ENCODE data around the gene GMPS. TPM values are rescaled to one million over a fixed set of nuclear protein-coding genes. Genes with fewer than 3 reads are reported as not detected.

The GMPS gene
- total and polyA plus RNA-seq, 2 donors (not counting 3 experiments of a cell fraction or from before 2014, with no cell fraction given), result 18.7 to 67.5 TPM

- peaks cover 0 to 16% of the 10 kb centered on the region in 2 experiments for H3K36me3 ChIP-seq (ENCODE audit: control insufficient read depth in 2 of 2, extremely low read depth in 1 of 2, insufficient read depth in 2 of 2, low read length in 2 of 2)
- DNase-seq (ENCODE audit: low read depth, low spot score) (no peak), FAIRE-seq (no peak)
- no peak overlapping the region for H3K27ac ChIP-seq (ENCODE audit: insufficient read depth, low read depth, low read length)
- H3K79me2 ChIP-seq (ENCODE audit: control insufficient read depth, insufficient read depth, low read length), result no peaks in the 10 kb centered on the region
- no peaks in the 10 kb centered on the region for H3K27me3 ChIP-seq (ENCODE audit: control insufficient read depth in 2 of 2, insufficient read depth in 2 of 2, low read length in 2 of 2)
- ChIA-PET POLR2A (no interaction called here), CTCF (interaction anchor here (1.2 to 2.2 kb wide), 3 partner anchors 10 to 116 kb away, joined by 6 to 8 read pairs (median 6); partner anchors contain the start of gene C3orf33)
- H3K9me3 ChIP-seq (replicated peaks; ENCODE audit: control insufficient read depth, insufficient read depth, low read length), result no peaks in the 10 kb centered on the region
- no peak overlapping the region for H2AFZ ChIP-seq (ENCODE audit: low read depth, low read length)
- intact Hi-C loops (cut with micrococcal nuclease), result no loop called here
- BruUV-seq (replicated peaks), result no TSS peak
- H4K20me1 ChIP-seq (replicated peaks; ENCODE audit: control insufficient read depth, extremely low read depth, insufficient read depth, low read length), result no peaks in the 10 kb centered on the region
- no peak overlapping the region for H3K4me2 ChIP-seq (ENCODE audit: insufficient read depth, low read length)
- H3K4me1 ChIP-seq (ENCODE audit: control insufficient read depth, extremely low read depth, insufficient read depth, low read length), result no peaks in the 10 kb centered on the region
- H3K4me3 ChIP-seq (replicated peaks in 1 of 3; ENCODE audit: insufficient read depth in 1 of 3, low read depth in 1 of 3, low read length in 3 of 3), result no peak overlapping the region
- no peak overlapping the region for H3K9ac ChIP-seq (replicated peaks; ENCODE audit: extremely low read depth, insufficient read depth, low read length)
- dilution Hi-C loops (cut with MboI; ENCODE audit: extremely low pct_ligation_motif_present, low sequenced_read_pairs), result no loop called here
- no peaks in the 10 kb centered on the region for H3K9me1 ChIP-seq (replicated peaks; ENCODE audit: control insufficient read depth, extremely low read depth, insufficient read depth, low read length)
- TF ChIP-seq GATA2 (IDR thresholded peaks at IDR 0.05; ENCODE audit: insufficient read depth, insufficient read length, low read depth, low read length), result no peak
- no peak for TF ChIP-seq JUN (IDR thresholded peaks at IDR 0.05; ENCODE audit: borderline replicate concordance, insufficient read depth, insufficient read length, low read depth)
- no peak for TF ChIP-seq POLR2AphosphoS5 (IDR thresholded peaks at IDR 0.05; ENCODE audit: insufficient read depth, low read depth, low read length)
- no peak for TF ChIP-seq CTCF (IDR thresholded peaks at IDR 0.05; ENCODE audit: extremely low read depth in 1 of 2, insufficient read depth in 1 of 2, low read depth in 1 of 2, low read length in 2 of 2)
- no peak for TF ChIP-seq MYC (IDR thresholded peaks at IDR 0.05; ENCODE audit: low read depth, low read length)
- no peak for TF ChIP-seq POLR2A (IDR thresholded peaks at IDR 0.05; ENCODE audit: low read depth, low read length)
- TF ChIP-seq EZH2 (IDR thresholded peaks at IDR 0.05; ENCODE audit: borderline replicate concordance, low read depth, low read length, severe bottlenecking), result no peak
- no peak for TF ChIP-seq MAX (IDR thresholded peaks at IDR 0.05; ENCODE audit: insufficient read depth, insufficient read length)
- no peak for TF ChIP-seq FOS (IDR thresholded peaks at IDR 0.05; ENCODE audit: borderline replicate concordance, insufficient read depth, low read length)
Observed at GRCh38 chr3:155921486-155921885, 51.0 kb downstream of the GMPS start.
